Subcutaneous adipose tissue (tissue), 4 donors: Measurements from ENCODE around the gene CNTNAP2. TPM values are rescaled to one million over a fixed set of nuclear protein-coding genes. Genes with fewer than 3 reads are reported as not detected.

Experiments
- CTCF ChIP-seq: fragments of 450-650 bp; IDR thresholded peaks from one replicate; pipeline ENCODE4 v1.5.1; 2016; ENCODE audit warnings: low read depth, mild to moderate bottlenecking, control low read depth, antibody characterized with exemption, moderate library complexity
- small RNA-seq: library from RNA; depleted of rRNA; stranded (forward); fragments of <200 nt; gene quantifications from one replicate; pipeline ENCODE3, GENCODE V24; 2016
- total RNA-seq, 4 donors: library from RNA; depleted of rRNA; stranded (reverse); fragments of >200 nt; gene quantifications; one replicate each; pipeline ENCODE4 v1.1.0, GENCODE V29; 2016

The CNTNAP2 gene
- total RNA-seq, 4 donors from 2014 or later = not detected

DNA sequence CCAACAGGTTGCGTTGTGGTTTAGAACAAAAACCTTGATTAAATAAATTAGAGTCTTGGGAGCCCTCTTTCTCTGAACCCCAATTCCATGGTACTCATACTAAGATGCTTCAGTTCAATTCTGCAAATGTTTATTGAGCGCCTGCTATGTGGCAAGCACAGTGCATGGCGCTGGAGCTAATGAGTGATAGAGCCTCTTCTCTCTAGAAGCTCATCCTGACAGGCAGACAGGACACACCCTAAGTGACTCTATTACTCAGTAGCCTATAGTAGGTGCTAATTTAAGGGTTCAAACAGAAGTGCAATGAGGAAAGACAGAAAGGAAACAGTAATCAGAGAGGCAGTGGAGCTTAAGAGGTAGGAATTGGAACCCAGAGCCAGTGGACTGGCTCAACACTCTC, 2349.5 kb downstream of the CNTNAP2 start:
- TF ChIP-seq CTCF = no peak

GRCh38 chr7:148468700-148469098, 2352.1 kb downstream of the CNTNAP2 start:
- no peak for TF ChIP-seq CTCF

Small RNAs within 50 kb of the gene (small RNA-seq; reads per million reads assigned to genes)
- not detected for gene AC005518.2
- not detected for gene MIR548F4
- gene RANP2 = not detected
- gene RF00012 = not detected
- gene RF00019 = 0.49 reads per million
- gene RF02271 = not detected
- gene RN7SL456P = not detected
- gene RN7SL72P = not detected
- not detected for gene RNA5SP249
- not detected for gene RNU6-1184P
